Dermis blood vessel endothelial cell (primary cell): ENCODE results near the gene AP1S1. TPM values are rescaled to one million over a fixed set of nuclear protein-coding genes. Genes with fewer than 3 reads are reported as not detected.
"Not testable (repeated sequence)": the region's sequence is repeated elsewhere in the genome, so short reads cannot be mapped to it uniquely, and the experiment has no call there.

Experiments
- DNase-seq: peaks from one replicate; pipeline ENCODE4 v3.0.0; 2010
- total RNA-seq: library from RNA; depleted of rRNA; stranded (reverse); fragments of >200 nt; gene quantifications from 2 replicates; pipeline ENCODE4 v1.2.3, GENCODE V29; 2014

AP1S1 gene
- total RNA-seq, result 115 and 144 TPM in 2 replicates

DNA sequence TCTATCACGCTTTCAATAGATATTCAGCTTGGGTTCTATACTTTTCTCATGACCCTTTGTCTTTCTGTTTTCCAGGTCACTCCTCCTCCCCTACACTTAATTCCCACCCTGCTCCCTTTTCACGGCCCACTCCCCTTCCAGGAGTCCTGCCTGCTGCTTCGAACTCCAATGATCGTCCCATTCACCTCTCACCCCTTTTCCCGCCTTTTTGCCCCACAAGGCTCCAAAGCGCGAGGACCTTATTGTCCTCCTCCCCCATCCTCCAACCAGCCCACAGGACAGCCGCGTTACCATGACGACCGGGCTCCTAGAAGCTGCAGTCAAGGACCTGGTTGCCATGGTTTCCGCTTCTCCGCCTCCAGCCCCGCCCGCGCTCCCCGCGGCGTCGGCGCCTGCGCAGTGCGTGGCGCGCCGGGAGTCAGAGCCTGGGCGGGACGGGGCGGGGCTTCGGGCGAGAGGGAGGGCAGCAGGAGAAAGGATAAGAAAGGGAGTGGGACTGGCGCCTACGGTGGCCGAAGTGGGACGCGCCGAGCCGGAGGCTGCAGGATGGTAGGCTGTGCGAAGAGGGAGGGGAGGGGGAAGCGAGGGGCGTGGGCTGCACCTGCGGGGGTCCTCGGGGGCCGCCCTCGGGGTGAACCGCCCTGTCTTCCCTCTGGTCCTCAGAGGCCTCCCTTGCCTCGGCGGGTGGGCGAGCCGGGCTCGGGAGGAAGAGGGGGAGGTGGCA is at the start of gene AP1S1:
TSS of gene AP1S1 (plus strand) at position 508 of the 724 bp plus-strand sequence. CDS start at position 547, 39 bp downstream.
- peak; percentile 95 for DNase-seq

DNA sequence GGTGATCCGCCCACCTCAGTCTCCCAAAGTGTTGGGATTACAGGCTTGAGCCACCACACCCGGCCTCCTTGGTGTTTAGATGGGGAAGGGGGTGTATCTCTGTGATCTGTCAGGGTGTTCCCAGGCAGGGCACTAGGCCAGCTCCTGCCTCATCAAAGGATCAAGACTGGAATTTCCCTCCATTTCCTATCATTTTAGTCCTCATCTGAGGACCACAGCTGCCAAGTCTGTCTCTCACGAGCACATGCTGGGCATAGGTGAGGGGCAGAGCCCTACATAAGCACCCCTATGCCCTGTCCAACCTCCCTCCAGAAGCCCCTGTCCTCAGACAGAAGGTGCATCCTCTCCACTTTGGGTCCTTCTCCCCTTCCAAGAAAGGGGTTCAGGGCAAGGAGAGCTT is 49.5 kb upstream of the AP1S1 start:
- peak; percentile 65 for DNase-seq

DNA sequence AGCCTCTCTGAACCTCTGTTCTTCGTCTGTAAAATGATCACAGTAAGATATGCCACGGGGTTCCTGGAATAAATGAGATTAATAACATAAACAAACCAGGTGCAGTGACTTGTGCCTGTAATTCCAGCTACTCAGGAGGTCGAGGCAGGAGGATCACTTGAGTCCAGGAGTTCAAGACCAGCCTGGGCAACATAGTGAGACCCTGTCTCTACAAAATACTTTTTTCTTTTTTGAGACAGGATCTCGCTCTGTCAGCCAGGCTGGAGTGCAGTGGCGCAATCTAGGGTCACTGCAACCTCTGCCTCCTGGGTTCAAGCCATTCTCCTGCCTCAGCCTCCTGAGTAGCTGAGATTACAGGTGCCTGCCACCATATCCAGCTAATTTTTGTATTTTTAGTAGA is 49.0 kb upstream of the AP1S1 start:
- DNase-seq, result not testable (repeated sequence)

DNA sequence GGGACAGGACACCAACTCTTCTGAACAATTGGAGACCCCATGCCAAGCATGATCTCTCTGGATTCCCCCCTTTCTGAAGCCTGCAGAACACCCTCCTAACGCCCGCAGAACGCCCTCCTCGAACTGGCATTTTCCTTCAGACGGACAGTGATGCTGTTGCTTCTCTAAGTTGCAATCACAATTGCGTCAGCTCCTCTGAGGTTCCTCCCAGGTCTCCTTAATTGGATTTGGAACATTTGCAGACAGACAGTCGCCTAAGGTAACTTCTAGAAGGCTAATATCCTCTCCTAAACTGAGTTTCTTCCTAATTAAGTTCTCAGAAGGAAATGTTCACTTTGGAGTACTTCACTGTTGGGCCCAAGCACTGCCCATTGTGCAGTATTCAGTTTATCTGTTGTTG is 47.9 kb upstream of the AP1S1 start:
- no peak for DNase-seq

DNA sequence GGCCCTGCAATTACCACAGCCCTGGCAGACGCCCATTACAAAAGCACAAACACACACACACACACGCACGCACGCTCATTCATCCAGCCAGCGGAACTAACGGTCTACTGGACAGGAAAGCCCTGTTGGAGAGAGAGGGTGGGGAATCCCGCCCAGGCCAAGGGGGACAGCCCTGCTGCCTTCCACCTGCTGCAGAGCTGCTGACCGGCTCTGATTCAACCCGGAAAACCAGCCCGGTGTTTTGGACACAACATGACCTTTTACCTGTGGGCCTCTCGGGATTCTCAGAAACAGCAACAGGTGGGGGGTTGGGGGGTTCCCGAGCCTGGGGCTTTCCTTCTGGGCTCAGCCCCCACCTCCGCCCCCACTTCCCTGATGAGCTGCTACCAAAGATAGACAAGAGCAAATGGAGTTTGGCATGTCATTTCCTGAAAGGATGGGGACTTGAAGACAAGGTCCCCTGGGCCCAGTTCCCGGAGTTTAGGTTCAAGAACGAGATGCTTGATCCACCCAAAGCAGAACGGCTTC is 45.9 kb upstream of the AP1S1 start:
- peak; percentile 96 for DNase-seq

DNA sequence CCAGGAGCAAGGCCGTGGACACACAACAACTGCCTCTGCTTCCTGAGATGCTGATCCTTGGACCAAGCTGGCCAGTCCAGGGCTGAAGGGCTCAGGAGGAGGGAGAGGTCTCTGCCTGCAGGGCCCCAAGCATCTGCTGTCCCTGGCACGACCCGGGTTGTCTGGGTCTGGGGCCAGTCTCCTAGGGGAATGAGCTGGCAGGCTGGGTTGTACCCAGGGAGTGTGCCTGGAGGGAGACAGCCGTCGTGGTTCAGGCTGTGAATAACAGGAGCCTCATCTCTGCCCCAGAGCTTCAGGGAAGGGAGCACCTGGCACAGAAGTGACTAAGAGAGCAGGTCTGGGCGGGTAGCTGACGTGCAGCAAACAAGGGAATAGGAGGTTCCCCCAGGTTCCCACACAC is 45.3 kb upstream of the AP1S1 start:
- DNase-seq, result peak; percentile 65

DNA sequence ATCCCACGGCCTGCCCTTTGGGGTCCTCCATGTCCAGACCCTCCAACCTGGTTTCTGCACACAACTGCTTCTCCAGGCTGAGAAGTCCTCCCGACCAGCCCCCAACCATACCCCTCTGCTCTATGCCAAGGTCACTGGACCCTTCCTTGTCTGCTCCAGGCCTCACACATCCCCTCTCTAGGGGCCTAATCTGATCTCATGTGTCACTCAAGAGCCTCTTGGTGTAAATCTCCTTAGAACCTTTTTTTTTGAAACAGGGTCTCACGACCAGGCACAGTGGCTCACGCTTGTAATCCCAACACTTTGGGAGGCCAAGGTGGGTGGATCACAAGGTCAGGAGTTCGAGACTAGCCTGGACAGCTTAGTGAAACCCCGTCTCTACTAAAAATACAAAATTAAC is 44.9 kb upstream of the AP1S1 start:
- no peak for DNase-seq

DNA sequence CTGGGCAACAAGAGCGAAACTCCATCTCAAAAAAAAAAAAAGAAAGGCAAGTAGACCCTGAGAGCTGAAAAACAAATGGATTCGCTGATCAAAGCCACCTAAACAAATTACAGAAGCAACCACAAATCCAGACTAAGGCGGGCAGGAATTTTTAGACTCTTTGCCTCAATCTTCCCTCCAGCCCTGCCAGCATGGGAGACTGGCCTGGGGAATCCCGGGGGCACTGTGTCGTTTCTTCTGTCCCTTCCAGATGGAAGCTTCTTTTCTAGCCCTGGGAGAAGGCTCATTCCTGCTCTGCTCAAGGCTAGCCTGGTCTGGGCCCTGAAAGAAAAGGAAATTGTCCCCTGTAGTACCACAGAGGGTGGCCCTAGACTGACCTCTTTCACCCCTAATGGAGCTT is 43.0 kb upstream of the AP1S1 start:
- no peak for DNase-seq

DNA sequence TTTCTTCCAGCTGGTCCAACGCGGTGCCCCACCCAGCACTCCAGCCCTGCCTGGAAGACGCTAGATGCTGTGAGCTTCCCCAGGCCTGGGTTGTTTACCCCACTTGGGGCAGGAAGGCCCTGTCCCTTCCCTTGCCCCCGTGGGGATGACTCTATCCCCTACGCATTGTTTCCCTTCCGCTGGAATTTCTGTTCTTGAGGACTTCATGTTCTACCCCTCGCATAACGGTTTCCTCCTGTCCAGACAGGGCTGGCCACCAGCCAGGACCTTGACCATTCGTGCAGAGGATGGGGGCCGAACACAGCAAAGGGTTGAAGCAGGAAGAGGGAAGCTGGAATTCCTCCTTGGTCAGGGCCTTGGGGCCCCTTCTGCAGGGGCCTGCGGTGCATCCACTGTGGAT is 42.0 kb upstream of the AP1S1 start:
- peak; percentile 99 for DNase-seq

DNA sequence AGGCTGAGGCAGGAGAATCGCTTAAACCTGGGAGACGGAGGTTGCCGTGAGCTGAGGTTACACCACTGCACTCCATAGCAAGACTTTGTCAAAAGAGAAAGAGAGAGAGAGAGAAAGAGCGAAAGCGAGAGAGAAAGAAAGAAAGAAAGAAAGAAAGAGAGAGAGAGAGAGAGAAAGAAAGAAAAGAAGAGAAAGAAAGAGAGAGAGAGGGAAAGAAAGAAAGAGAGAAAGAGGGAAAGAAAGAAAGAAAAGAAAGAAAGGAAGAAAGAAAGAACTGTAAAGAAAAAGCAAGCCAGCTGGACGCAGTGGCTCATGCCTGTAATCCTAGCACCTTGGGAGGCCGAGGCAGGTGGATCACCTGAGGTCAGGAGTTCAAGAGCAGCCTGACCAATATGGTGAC is 41.1 kb upstream of the AP1S1 start:
- not testable (repeated sequence) for DNase-seq

DNA sequence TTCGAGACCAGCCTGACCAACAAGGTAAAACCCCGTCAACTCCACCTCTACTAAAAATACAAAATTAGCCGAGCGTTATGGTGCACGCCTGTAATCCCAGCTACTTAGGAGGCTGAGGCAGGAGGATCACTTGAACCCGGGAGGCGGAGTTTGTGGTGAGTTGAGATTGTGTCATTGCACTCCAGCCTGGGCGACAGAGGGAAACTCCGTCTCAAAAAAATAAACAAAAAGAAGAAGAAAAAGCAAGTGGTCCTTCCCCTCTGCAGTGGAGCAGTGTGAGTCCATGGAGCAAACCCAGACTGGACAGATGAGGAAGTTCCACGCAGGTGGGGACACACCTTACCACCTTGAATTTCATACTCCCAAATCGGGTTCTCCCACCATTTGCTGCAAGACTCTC is 40.4 kb upstream of the AP1S1 start:
- DNase-seq, result no peak

DNA sequence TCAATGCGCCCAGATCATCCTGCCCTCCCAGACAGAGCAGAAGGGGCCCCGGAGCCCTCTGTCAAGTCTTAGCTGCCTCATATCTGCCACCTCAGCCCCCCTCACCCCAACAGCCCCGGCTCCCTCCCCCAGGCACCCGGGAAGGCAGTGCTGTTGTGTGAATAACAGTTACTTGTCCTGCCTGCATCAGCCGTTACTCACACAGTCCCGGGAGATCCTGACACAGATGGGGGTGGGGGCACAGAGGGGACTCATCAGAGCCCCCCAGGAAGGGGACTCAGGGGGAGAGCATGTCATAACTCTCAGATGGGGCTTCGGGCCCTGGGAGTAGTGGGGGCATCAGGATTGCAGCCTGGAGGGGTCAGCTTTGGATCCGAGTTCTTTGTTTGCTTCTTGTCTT is 39.8 kb upstream of the AP1S1 start:
- DNase-seq, result no peak

DNA sequence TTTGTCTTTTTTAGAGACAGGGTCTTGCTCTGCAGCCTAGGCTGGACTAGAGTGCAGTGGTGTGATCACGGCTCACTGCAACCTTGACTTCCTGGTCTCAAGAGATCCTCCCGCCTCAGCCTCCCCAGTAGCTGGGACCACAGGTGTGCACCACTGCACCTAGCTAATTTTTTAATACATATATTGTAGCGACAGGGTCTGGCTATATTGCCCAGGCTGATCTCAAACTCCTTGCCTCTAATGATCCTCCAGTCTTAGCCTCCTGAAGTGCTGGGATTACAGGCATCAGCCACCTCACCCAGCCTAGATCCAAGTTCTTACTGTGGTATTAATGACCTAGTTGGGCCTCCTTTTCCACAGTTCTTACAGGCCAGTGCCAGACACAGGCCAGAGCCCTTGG is 39.1 kb upstream of the AP1S1 start:
- DNase-seq, result no peak

DNA sequence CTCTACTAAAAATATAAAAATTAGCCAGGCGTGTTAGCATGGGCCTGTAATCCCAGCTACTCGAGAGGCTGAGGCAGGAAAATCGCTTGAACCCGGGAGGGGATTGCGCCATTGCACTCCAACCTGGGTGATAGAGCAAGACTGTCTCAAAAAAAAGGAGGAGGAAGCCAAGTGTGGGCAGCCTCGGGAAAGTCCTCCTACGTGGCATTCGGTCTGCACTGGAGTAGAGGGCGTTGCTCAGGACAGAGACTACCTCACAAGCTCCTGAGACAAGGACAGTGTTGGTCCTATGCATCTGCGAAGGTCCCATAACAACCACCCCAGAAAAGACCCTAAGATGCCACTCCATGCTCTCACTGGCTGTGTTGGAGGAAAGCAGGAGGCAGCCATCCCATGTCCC is 37.4 kb upstream of the AP1S1 start:
- DNase-seq, result peak; percentile 23

DNA sequence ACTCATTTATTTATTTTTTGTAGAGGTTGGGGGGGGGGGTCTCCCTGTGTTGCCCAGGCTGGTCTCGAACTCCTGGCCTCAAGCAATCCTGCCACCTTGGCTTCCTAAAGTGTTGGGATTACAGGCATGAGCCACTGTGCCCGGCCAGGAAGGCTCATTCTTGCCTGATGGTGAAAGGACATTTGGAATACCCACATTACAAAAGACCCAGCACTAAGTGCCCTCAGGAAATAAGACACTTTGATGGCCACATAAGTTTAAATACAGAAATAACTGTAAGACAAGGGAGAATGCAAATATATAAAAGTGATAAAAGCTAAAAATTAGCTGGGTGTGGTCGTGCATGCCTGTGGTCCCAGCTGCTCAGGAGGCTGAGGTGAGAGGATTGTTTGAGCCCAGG is 35.4 kb upstream of the AP1S1 start:
- DNase-seq, result no peak

DNA sequence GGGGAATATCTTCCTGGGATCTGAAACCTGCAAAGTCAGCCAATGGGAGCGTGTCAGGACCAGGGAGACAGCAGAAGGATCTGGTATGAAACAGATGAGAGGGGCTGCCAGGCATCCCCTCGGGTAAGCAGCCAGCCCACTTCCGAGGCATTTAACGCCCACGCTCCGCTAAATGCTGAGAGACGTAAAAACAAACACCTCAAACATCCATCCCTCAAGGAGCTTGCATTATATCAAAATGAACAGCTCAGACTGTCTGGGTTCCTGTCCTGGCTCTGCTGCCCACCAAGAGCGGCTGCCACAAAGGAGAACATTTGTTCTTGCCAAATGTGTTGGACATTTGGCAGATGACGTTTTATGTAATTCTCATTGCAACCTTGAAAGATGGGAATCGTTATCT is 34.4 kb upstream of the AP1S1 start:
- peak; percentile 39 for DNase-seq

DNA sequence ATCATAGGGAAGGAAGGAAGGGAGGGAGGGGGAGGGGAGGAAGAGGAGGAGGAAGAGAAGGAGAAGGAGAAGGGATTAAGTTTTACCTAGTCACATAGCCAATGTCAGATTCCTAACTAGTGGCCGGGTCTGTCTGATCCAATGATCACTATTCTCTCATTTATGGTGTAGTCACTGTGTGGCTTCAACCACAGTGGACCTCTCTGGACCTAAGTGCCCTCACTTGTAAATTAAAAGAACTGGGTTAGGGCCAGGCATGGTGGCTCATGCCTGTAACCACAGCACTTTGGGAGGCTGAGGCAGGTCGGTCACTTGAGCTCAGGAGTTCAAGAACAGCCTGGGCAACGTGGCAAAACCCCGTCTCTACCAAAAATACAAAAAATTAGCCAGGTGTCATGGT is 34.0 kb upstream of the AP1S1 start:
- no peak for DNase-seq

DNA sequence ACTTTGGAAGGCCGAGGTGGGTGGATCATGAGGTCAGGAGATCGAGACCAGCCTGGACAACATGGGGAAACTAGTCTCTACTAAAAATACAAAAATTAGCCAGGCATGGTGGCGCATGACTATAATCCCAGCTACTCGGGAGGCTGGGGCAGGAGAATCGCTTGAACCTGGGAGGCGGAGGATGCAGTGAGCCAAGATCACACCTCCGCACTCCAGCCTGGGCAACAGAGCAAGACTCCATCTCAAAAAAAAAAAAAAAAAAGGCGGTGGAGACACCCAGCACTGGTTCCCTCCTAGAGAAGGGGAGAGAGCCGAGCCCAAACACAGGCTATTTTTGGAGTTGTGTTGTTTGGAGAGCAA is 32.7 kb upstream of the AP1S1 start:
- not testable (repeated sequence) for DNase-seq

DNA sequence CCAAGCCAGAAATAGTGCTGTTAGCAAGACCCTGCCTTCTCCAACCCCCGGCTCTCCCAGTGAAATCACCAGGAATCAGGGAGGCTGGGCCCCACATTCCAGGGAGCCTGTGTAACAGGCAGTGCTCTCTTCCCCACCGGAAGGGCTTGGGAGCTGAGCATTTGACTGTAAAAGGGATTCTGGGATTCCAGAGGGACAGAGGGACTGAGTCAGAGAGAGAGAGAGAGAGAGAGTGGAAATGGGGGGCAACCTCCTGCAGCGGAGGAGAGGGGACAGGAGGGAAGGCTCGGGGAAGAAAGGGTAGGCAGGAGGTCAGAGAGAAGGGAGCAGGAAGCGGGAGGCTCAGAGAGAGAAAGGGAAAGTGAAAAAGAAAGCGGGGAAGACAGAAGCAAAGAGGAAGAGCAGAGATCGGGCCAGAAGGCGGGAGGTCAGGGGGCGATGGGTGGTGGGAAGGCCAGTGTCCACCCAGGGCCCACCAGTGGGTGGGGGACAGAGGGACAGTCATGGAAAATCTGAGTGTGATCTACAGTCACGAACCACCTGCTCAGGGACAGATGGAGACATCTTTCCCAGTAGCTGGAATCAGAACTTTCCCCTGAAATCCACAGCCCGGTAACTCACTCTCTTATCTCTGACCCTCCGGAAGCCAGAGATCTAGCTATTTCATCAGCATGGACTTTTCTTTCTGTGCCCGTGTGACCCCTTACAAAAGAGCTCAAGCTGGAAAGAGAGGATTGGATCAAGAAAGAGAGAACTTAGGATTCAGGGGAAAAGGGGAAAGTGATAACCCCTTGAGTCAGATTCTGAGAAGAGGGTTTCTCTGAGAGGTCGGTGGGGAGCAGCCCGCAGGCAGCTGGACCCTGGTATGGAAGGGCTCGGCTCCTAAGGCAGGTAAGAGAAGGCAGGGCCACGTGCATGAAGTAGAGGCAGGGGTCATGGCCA is 32.0 kb upstream of the AP1S1 start:
- peak; percentile 97 for DNase-seq

DNA sequence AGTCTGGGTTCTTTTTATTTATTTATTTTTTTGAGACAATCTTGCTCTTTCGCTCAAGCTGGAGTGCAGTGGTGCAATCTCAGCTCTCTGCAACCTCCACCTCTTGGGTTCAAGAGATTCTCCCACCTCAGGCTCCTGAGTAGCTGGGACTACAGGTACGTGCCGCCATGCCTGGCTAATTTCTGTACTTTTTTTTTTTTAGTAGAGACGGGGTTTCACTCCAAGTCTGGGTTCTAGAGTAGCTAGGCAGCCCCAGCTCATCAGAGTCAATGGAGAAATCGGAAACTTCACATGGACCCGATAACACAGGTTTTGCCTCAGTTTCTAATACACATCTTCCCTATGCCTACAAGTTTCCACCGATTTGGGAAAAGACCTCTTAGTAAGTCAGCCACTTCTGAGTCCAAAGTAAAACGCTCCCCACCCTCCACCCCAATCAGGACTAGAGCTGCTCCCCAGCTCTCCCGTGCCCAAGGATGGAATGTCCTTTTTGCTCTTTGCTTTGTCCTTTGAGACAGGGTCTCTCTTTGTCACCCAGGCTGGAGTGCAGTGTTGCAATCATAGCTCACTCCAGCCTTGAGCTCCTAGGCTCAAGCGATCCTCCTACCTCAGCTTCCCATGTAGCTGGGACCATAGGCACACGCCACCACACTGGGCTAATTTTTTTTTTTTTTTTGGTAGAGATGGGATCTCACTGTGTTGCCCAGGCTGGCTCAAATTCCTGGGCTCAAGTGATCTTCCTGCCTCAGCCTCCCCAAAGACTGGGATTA is 31.2 kb upstream of the AP1S1 start:
- DNase-seq, result no peak

DNA sequence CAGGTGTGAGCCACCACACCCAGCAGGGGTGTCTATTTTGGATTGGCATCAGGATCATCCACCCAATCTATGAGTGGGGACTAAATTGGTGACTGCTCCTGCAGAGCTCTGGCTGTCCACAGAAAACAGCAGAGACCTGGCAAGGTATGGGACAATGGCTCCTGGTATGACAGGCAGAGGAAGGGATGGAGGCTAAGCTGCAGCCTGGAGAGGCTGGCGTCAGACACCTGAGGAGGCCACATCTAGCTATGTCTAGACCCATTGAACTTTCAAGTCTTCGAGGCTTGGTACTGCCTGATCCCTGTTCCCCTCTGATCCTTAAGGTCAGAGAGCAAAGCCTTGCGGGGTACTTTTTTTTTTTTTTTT is 30.6 kb upstream of the AP1S1 start:
- no peak for DNase-seq

DNA sequence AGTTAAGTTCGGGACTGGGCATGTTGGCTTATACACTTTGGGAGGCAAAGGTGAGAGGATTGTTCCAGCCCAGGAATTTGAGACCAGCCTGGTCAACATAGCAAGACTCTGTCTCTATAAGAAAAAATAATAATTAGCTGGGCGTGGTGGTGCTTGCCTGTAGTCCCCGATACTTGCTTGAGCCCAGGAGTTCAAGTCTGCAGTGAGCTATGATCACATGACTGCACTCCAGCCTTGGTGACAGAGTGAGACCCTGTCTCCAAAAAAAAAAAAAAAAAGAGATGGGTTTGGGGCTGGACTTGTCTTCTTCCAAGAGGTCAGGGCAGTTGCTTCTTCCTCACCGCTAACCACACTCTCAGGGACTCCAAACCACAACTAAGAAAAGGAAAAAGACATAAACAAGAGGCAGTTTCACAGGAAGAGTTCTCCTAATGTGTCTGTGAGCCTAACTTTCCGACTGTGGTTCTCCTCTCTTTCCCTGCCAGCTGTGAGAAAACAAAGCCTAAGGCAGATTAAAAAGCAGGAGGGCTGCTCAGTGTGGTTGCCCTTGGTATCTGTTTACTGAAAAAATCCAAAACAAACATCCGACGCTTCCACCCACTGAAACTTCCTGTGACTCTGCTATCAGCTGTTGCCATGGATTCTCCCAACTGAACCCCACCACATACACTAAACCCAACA is 29.8 kb upstream of the AP1S1 start:
- DNase-seq, result peak; percentile 89
